BJ (cell line): ENCODE data around the gene UBE2Q1. TPM values are rescaled to one million over a fixed set of nuclear protein-coding genes. Genes with fewer than 3 reads are reported as not detected.

Experiments
- CTCF ChIA-PET: fragments of 350-600 bp; formaldehyde crosslinking; extraction: SDS; loops from one replicate; lab custom pipeline; 2021; ENCODE audit warnings: antibody characterized with exemption, inconsistent platforms; lab: Yijun Ruan, JAX
- POLR2A ChIA-PET: fragments of 300-600 bp; sonication (Branson Sonifier 250); formaldehyde crosslinking; extraction: SDS; loops from one replicate; lab custom pipeline; 2021; ENCODE audit warnings: antibody characterized with exemption; lab: Charles Lee
- DNase-seq: peaks from one replicate; pipeline ENCODE4 v3.0.0-alpha.2; 2011; ENCODE audit warnings: low read depth
- H3K27me3 ChIP-seq: 2 replicates; pipeline ENCODE4 v1.6.0; 2011; ENCODE audit warnings: low read length; ENCODE audit not compliant: control insufficient read depth, insufficient read depth
- H3K36me3 ChIP-seq: 2 replicates; pipeline ENCODE4 v1.5.1; 2011; ENCODE audit warnings: low read length; ENCODE audit not compliant: control insufficient read depth, insufficient read depth
- H3K4me3 ChIP-seq: 2 replicates; pipeline ENCODE4 v1.5.1; 2011; ENCODE audit warnings: low read depth, mild to moderate bottlenecking, control low read depth, low read length
- CTCF ChIP-seq: IDR thresholded peaks from 2 replicates; pipeline ENCODE4 v1.5.1; 2011; ENCODE audit warnings: low read depth, mild to moderate bottlenecking, control low read depth, inconsistent platforms, low read length, moderate library complexity; ENCODE audit not compliant: insufficient read depth
- polyA plus RNA-seq: library from polyadenylated mRNA; depleted of rRNA; stranded (reverse); fragments of >200 nt; gene quantifications from 2 replicates; pipeline ENCODE4 v1.2.3, GENCODE V29; 2011

UBE2Q1 gene
- polyA plus RNA-seq, 1 experiment = 11.0 TPM

- ChIA-PET POLR2A (no interaction called here), CTCF (no interaction called here)
- TF ChIP-seq CTCF = no peak
- H3K4me3 ChIP-seq = no peak overlapping the region
- peaks cover 9% of the 10 kb centered on the region for H3K27me3 ChIP-seq
- no peak for DNase-seq
- no peaks in the 10 kb centered on the region for H3K36me3 ChIP-seq
These were observed 12.9 kb upstream of the UBE2Q1 start for GRCh38 chr1:154571244-154571963.

DNA sequence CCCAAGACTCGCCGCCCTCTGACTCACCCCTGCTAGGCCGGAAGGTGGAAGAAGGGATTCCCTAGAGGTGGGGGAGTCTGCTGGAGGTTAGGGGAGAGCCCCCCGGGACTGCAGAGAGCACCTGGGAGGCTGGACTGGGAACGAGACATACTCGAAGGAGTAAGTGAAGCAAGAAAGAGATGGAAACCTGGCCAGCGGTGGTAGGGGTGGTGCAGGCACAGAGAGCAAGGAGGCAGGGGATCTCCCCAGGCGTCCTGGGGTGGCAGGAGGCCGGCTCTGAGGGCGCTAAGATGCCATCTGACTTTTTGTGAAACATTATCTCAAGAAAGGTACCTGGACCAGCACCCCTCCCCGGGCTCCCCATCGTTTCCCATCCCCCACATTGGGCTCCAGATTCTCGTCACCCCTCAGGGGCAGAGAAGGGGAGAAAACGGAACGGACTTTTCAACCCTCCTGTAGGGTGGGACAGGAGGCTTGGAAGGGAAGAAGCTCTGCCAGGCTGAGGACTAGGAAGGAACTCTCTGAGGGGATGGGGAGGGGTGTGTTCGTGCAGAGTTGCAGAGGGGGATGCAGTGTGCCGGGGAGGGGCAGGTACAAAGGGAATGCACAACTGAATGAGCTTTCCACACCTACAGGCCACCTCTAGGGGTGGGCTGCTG lies 9.8 kb upstream of the UBE2Q1 start:
- CTCF ChIA-PET = interaction anchor here (0.6 to 1.1 kb wide), 6 partner anchors 8 to 605 kb away, joined by 3 to 4 read pairs (median 3); partner anchors contain the start of gene KRTCAP2

DNA sequence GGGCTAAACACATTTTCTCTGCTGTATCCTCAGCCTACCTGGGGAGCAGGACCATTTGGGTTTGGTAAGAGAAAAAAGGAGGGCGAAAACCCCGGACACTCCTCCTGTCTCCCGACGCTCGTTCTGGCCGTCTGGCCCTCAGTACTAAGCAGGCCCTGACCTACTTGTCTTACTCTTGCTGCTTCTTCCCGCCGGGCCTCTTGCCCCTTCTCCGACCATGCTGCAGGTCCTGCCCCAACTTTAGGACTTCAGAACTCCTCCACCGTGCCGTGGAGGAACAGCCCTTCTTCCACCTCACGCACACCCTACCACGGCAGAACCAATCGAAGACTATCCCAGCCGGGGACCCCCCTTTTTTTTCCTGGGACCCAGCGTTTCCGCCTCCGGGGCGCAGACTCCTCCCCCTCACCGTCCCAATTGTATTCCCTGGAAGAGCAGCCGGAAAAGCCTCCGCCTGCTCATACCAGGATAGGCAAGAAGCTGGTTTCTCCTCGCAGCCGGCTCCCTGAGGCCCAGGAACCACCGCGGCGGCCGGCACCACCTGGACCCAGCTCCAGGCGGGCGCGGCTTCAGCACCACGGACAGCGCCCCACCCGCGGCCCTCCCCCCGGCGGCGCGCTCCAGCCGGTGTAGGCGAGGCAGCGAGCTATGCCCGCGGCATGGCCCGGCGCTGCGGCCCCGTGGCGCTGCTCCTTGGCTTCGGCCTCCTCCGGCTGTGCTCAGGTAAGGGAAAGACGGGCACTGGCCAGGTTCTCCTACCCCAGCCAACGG lies 9.1 kb upstream of the UBE2Q1 start, which contains the start of gene CHRNB2:
TSS of gene CHRNB2 (plus strand) at position 393 of the 771 bp plus-strand sequence. CDS start at position 660, 267 bp downstream.
- CTCF ChIA-PET = interaction anchor here (0.6 to 1.6 kb wide), 5 partner anchors 13 to 517 kb away, joined by 3 to 4 read pairs (median 3); no protein-coding TSS in a partner anchor
- DNase-seq = no peak

More for the DNA sequence above, 9.8 kb upstream of the UBE2Q1 start:
- Histone ChIP-seq H3K4me3 (no peak overlapping the region), H3K27me3 (peaks cover 9% of the 10 kb centered on the region), H3K36me3 (no peaks in the 10 kb centered on the region)
- DNase-seq = no peak
- no peak for TF ChIP-seq CTCF
- POLR2A ChIA-PET = interaction anchor here (0.8 kb wide), 1 partner anchor 27 kb away, joined by 3 read pairs; no protein-coding TSS in a partner anchor

DNA sequence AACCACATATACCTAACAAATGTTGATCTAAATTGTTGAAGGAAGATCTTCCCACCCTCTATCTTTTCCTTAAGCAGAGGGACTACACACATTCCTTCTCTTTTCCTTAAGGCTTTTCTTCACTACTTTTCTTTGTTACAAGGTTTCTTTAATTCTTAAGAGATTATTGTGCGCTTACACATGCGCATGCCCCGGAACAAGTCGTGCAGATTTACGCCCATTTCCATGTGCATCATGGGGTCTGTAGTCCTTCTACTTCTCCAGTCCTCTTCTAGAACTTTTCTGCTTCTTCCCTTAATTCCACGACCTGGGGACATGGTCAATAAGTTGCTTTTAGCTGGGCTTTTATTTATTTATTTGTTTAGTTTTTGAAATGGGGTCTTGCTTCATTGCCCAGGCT lies 7.4 kb upstream of the UBE2Q1 start:
- DNase-seq = no peak
- ChIA-PET CTCF (interaction anchor here (1.3 to 1.6 kb wide), 3 partner anchors 10 to 316 kb away, joined by 3 to 4 read pairs (median 3); no protein-coding TSS in a partner anchor), POLR2A (no interaction called here)
- Histone ChIP-seq H3K4me3 (no peak overlapping the region), H3K36me3 (no peaks in the 10 kb centered on the region), H3K27me3 (peaks cover 9% of the 10 kb centered on the region)
- no peak for TF ChIP-seq CTCF

More for the DNA sequence above, 9.1 kb upstream of the UBE2Q1 start, which contains the start of gene CHRNB2:
- Histone ChIP-seq H3K36me3 (no peaks in the 10 kb centered on the region), H3K4me3 (no peak within 1 kb of the TSS), H3K27me3 (peaks cover 9% of the 10 kb centered on the region)
- TF ChIP-seq CTCF = no peak
- POLR2A ChIA-PET = interaction anchor here (0.8 kb wide), 1 partner anchor 28 kb away, joined by 3 read pairs; no protein-coding TSS in a partner anchor
